ENCODE measurements around the gene ATP6V1B1.

The ATP6V1B1 gene

DNA sequence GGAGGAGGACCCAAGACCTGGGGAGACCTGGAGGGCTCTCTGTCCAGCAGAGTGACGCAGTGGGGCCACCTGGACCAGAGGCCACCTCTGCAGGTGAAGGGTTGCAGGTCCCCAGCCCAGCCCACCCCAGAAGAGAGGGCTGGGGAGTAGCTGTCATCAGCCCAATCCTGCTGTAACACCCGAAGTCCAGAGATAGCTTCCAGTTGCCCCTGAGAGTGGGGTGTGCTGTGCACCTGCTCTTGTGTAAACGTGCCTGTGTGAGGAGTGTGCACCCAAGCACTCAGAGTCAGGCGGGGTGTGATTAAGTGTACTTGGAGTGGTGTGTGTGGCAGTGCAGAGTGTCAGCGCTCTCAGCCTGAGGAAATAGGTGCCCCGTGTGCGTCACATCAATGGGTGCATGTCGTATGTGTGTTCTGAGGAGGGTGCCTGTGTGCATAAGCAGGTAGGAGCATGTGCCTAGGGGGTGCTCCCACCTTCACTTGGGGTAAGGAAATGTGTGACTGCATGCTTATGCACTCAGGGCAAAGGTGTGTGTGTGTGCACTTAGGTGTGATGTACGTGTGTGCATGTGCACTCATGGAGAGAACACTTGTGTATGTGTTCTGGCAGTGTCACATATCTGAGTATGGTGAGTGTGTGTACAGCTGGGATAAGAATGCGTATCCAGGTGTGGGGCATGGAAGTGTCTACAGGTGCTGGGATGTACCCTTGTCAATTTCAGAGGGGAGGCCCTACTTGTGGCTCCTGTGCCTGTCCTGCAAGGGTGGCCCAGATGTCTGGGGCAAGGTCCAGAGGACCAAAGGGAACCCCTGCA, 672 bp downstream of the ATP6V1B1 start:
- no peak overlapping the region for H3K4me3 ChIP-seq (ENCODE audit: low read depth, low read length)
- no peak for TF ChIP-seq CTCF (IDR thresholded peaks at IDR 0.05; ENCODE audit: borderline replicate concordance, insufficient read depth, low read depth, low read length)

- H3K4me3 ChIP-seq (ENCODE audit: low read depth, low read length), result no peak overlapping the region
- no peak for TF ChIP-seq CTCF (IDR thresholded peaks at IDR 0.05; ENCODE audit: borderline replicate concordance, insufficient read depth, low read depth, low read length)
Observed at GRCh38 chr2:70936979-70937811, 1.5 kb downstream of the ATP6V1B1 start.

- no peak overlapping the region for H3K4me3 ChIP-seq (ENCODE audit: low read depth, low read length)
- no peak for TF ChIP-seq CTCF (IDR thresholded peaks at IDR 0.05; ENCODE audit: borderline replicate concordance, insufficient read depth, low read depth, low read length)
Observed at GRCh38 chr2:70937866-70938585, 2.3 kb downstream of the ATP6V1B1 start.

DNA sequence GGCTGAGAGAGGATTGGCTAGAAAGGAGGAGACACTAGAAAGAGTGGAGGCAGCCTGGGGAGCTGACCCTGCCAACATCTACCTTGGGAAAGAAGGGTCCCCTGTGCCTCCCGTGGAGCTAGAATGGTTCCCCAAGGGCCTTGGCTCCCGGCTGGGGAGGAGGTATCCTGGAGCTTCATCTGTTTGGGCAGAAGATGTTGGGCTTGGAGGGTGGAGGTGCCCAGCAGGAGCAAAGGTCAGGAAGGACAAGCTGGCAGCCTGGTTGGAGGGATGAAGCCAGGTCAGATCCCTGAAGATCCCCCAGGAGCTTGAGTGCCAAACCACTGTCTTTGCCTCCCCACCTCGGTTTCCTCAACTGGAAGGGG, 2.9 kb downstream of the ATP6V1B1 start:
- no peak for TF ChIP-seq CTCF (IDR thresholded peaks at IDR 0.05; ENCODE audit: borderline replicate concordance, insufficient read depth, low read depth, low read length)
- no peak overlapping the region for H3K4me3 ChIP-seq (ENCODE audit: low read depth, low read length)

DNA sequence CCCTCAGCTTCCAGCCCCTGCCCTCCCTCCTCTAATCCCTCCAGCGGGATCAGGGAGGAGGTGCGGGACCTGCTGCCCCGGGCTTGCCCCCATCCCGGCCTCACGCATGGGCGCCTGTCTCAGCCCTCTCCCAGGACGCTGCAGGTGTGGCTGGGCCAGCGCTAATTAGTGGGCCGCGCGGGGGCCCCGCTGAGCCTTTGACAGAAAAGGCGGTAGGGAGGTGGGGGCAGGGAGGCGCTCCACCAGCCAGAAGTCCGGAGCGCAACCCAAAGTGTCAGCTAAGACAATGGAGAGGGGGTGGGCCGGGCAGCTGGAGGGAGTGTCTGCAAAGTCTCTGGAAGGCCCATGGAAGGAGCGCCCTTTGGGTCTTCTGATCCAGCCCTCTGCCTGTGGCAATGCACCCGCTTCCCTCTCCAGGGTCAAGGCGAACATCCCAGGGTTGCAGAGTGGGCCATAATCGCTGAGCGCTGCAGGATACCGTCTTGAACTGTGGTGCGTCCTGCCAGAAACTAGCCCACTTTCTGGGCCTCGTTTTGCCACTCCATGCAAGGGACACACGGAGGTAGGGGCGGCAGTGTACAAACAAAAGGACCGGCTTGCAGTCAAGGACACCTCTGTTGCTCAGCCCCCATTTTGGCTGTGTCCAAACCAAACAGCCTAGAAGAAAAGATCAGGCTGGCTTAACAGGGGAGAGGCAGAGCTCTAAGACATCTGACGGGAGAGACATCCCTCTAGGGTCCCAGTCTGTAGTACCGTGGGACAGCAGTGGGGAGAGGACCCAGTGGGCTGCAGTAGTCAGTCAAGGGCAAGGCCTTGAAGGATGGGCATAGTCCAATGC, 3.5 kb downstream of the ATP6V1B1 start:
- no peak overlapping the region for H3K4me3 ChIP-seq (ENCODE audit: low read depth, low read length)
- no peak for TF ChIP-seq CTCF (IDR thresholded peaks at IDR 0.05; ENCODE audit: borderline replicate concordance, insufficient read depth, low read depth, low read length)

- no peak for TF ChIP-seq CTCF (IDR thresholded peaks at IDR 0.05; ENCODE audit: borderline replicate concordance, insufficient read depth, low read depth, low read length)
Observed at GRCh38 chr2:70939839-70940580, 4.3 kb downstream of the ATP6V1B1 start.

More at GRCh38 chr2:70939839-70940580, 4.3 kb downstream of the ATP6V1B1 start:
- no peak overlapping the region for H3K4me3 ChIP-seq (ENCODE audit: low read depth, low read length)

Data from GM12875 (cell line).